Type B pancreatic cell (in vitro differentiated cells): ENCODE data around the gene RPL11. TPM values are rescaled to one million over a fixed set of nuclear protein-coding genes. Genes with fewer than 3 reads are reported as not detected.
A peak's percentile ranks its signal among the peaks of the same experiment; 100 is the strongest.

Experiments used
- DNase-seq: peaks from one replicate; pipeline ENCODE4 v3.0.0; 2021; ENCODE audit warnings: mixed read lengths; ENCODE audit not compliant: unreplicated experiment; ENCODE audit errors: extremely low spot score
- H3K27ac Mint-ChIP-seq: 2 replicates; pipeline ENCODE4 v1.8.0; 2021; ENCODE audit warnings: mild to moderate bottlenecking, mixed read lengths
- H3K27me3 Mint-ChIP-seq: 2 replicates; pipeline ENCODE4 v1.8.0; 2021; ENCODE audit warnings: mixed read lengths
- H3K36me3 Mint-ChIP-seq: 2 replicates; pipeline ENCODE4 v1.8.0; 2021; ENCODE audit warnings: mixed read lengths
- H3K4me1 Mint-ChIP-seq: one replicate; pipeline ENCODE4 v1.8.0; 2021; ENCODE audit warnings: mixed read lengths; ENCODE audit not compliant: unreplicated experiment
- H3K4me3 Mint-ChIP-seq: 2 replicates; pipeline ENCODE4 v1.8.0; 2021; ENCODE audit warnings: mild to moderate bottlenecking, mixed read lengths
- H3K9me3 Mint-ChIP-seq: 2 replicates; pipeline ENCODE4 v1.8.0; 2021; ENCODE audit warnings: mixed read lengths
- CTCF ChIP-seq: fragments of 200-600 bp; sonication (generic); conservative IDR thresholded peaks from 2 replicates; pipeline ENCODE4 v1.5.0; 2021; ENCODE audit warnings: antibody characterized with exemption, mild to moderate bottlenecking
- long read RNA-seq: library from polyadenylated mRNA; unstranded; transcript quantifications from one replicate; pipeline ENCODE4 v2.0.0, GENCODE V29; 2020
- total RNA-seq: library from RNA; stranded (reverse); gene quantifications from 2 replicates; pipeline ENCODE4 v1.2.1, GENCODE V29; 2021; ENCODE audit warnings: low replicate concordance

Gene RPL11
- total RNA-seq = 1,209 and 1,301 TPM in 2 replicates
- long read RNA-seq, transcript RPL11-203 (5 exons, 879 nt) = minor isoform, 55 of 1,287 reads
- long read RNA-seq, transcript RPL11-202 (5 exons, 1,600 nt) = minor isoform, 5 of 1,287 reads
- long read RNA-seq, transcript RPL11-206 (6 exons, 1,017 nt) = major isoform, 1,042 of 1,287 reads
- long read RNA-seq, transcript RPL11-201 (6 exons, 660 nt) = minor isoform, 132 of 1,287 reads
- long read RNA-seq, partial matches to known transcripts = 39 of 1,287 reads
- long read RNA-seq, other reads (novel, unspliced or antisense) = 13 of 1,287 reads

DNA sequence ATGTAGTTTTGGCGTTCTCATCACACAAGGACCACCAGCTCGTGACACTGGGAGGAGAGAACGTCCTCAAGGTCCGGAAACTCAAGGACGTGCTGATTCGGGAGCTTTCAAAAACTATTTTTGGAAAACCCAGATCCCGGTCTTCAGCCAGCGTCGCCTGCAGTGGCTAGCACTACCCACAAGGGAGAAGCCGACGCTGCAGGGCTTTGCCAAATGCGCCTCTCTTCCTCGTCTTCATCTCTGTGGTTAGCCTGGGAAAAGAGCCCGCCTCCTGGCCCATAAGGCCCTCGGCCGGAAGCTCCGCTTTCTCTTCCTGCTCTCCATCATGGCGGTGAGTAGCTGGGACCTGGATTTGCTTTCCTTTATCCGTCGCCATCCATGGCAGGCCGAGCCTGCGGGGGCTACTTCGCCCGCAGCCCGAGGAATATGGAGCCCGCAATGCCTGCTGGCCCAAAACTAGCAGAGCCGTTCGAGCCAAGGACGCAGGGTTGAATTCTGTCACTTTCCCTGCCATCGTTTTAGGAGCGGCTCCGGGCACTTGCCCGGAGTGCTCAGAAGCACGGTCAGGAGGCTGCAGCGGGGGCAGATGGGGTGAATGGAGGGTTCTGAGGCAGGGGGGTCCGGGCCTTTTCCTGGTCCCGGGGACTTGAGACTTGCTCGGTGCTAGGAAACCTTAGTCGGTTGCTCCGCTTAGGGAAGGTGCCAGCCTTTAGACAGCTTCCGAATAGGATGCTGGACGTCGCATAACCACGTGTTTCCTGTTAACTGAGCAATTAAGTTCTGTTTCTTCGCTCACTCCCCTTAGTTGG, at the start of gene RPL11:
TSS of gene RPL11 (plus strand) at position 308 of the 809 bp plus-strand sequence. CDS start at position 326, 18 bp downstream.
- DNase-seq = peak; percentile 89
- Mint-ChIP-seq H3K4me1 (peaks cover 40% of the 10 kb centered on the region), H3K9me3 (no peaks in the 10 kb centered on the region), H3K27ac (peak within 1 kb of the TSS; percentile 91), H3K36me3 (peaks cover 41% of the 10 kb centered on the region), H3K4me3 (peak within 1 kb of the TSS; percentile 96), H3K27me3 (no peaks in the 10 kb centered on the region)
- TF ChIP-seq CTCF = peak; percentile 82

GRCh38 chr1:23643736-23644554, 47.7 kb upstream of the RPL11 start:
- Mint-ChIP-seq H3K4me1 (peaks cover 27% of the 10 kb centered on the region), H3K27me3 (peaks cover 3% of the 10 kb centered on the region), H3K4me3 (peak overlapping the region; percentile 52), H3K9me3 (no peaks in the 10 kb centered on the region), H3K27ac (no peak overlapping the region), H3K36me3 (no peaks in the 10 kb centered on the region)
- TF ChIP-seq CTCF = no peak
- DNase-seq = no peak

DNA sequence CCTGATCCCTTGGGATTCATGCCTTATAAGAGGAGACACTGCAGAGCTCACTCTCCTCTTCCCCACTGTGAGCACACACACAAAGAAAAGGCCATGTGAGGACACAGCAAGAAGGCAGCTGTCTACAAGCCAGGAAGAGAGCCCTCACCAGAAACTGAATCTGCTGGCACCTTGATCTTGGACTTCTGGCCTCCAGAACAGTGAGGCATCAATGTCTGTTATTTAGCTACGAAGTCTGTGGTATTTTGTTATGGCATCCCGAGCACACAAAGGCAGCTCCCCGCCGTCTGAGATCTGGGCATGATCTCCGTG, 47.1 kb upstream of the RPL11 start:
- no peaks in the 10 kb centered on the region for H3K9me3 Mint-ChIP-seq
- no peaks in the 10 kb centered on the region for H3K36me3 Mint-ChIP-seq
- no peak overlapping the region for H3K27ac Mint-ChIP-seq
- no peak for DNase-seq
- H3K27me3 Mint-ChIP-seq = peaks cover 3% of the 10 kb centered on the region
- H3K4me3 Mint-ChIP-seq = peak overlapping the region; percentile 52
- no peak for TF ChIP-seq CTCF
- peaks cover 21% of the 10 kb centered on the region for H3K4me1 Mint-ChIP-seq

- H3K36me3 Mint-ChIP-seq = no peaks in the 10 kb centered on the region
- no peaks in the 10 kb centered on the region for H3K9me3 Mint-ChIP-seq
- no peak for DNase-seq
- H3K4me3 Mint-ChIP-seq = no peak overlapping the region
- no peak overlapping the region for H3K27ac Mint-ChIP-seq
- H3K27me3 Mint-ChIP-seq = peaks cover 3% of the 10 kb centered on the region
- TF ChIP-seq CTCF = no peak
- peaks cover 21% of the 10 kb centered on the region for H3K4me1 Mint-ChIP-seq
Observed at GRCh38 chr1:23645338-23645737, 46.3 kb upstream of the RPL11 start.

DNA sequence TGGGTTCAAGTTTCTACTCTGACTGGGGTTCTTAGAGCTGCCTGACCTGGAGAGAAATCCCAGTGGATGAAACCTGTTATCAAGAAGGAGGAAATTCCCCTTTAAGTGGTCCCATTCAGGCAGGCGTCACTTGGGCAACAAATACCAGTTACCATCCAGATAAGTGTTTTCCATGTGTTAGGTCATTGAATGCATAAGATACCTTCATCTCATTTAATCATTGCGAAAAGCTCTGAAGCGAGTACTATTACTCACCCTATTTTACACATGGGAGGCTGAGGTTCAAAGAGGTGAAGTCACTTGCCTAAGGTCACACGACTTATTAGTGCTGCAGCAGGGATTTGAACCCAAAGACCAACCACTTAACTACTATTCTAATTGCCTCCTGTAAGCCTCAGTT, 45.5 kb upstream of the RPL11 start:
- no peak for TF ChIP-seq CTCF
- H3K36me3 Mint-ChIP-seq = no peaks in the 10 kb centered on the region
- peaks cover 3% of the 10 kb centered on the region for H3K27me3 Mint-ChIP-seq
- no peak overlapping the region for H3K27ac Mint-ChIP-seq
- H3K4me3 Mint-ChIP-seq = no peak overlapping the region
- H3K4me1 Mint-ChIP-seq = peaks cover 25% of the 10 kb centered on the region
- no peaks in the 10 kb centered on the region for H3K9me3 Mint-ChIP-seq
- DNase-seq = no peak
